Activated naive CD8-positive, alpha-beta T cell (primary cell): ENCODE data around the gene DNASE1L2.

Experiments used
- H3K27ac Mint-ChIP-seq: one replicate; pipeline ENCODE4 v1.8.0; 2021; ENCODE audit warnings: mixed read lengths
- H3K27me3 Mint-ChIP-seq: one replicate; pipeline ENCODE4 v1.8.0; 2021; ENCODE audit warnings: mixed read lengths
- H3K36me3 Mint-ChIP-seq: one replicate; pipeline ENCODE4 v1.8.0; 2021; ENCODE audit warnings: mixed read lengths
- H3K4me1 Mint-ChIP-seq: one replicate; pipeline ENCODE4 v1.8.0; 2021; ENCODE audit warnings: low read depth, mixed read lengths
- H3K4me3 Mint-ChIP-seq: one replicate; pipeline ENCODE4 v1.8.0; 2021; ENCODE audit warnings: mild to moderate bottlenecking, mixed read lengths
- H3K9me3 Mint-ChIP-seq: one replicate; pipeline ENCODE4 v1.8.0; 2021; ENCODE audit warnings: low read depth, mixed read lengths

Gene DNASE1L2

DNA sequence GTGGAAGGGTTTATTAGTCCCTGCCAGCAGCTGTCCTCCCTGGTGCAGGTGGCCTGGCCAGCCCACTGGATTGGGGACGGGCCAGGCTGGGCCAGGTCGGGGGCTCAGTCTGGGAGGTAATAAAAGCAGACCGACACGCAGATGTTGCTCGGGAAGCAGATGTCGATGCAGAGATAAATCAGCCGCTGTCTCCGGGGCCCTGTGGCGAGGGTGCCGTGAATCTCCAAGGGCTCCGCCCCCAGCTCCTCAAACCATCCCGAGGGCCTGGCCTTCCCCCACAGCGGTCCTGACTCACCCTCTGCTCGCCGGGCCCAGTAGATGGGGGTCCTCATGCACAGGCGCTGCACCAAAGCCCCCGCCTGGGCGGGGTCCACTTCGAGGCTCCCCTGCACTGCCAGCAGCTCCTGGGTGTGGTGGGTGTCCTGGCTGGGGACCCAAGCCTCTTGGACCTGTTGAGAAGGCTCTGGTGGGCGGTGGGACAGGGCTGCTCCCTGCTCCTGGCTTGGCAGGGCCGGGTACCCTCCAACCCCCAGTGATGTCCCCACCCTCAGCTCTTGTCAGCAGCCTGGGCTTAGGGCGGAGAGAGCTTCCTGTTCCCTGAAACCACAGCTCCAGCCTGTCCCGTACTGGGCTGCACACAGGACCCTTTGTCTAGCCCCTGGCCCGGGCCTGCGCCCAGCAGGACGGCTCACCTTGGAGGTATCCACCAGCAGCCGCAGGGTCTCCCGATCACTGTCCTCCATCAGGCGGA, 26.8 kb upstream of the DNASE1L2 start:
- Mint-ChIP-seq H3K36me3 (peaks cover 9% of the 10 kb centered on the region), H3K27me3 (no peaks in the 10 kb centered on the region), H3K9me3 (no peaks in the 10 kb centered on the region), H3K27ac (no peak overlapping the region), H3K4me3 (no peak overlapping the region), H3K4me1 (peaks cover 26% of the 10 kb centered on the region)

DNA sequence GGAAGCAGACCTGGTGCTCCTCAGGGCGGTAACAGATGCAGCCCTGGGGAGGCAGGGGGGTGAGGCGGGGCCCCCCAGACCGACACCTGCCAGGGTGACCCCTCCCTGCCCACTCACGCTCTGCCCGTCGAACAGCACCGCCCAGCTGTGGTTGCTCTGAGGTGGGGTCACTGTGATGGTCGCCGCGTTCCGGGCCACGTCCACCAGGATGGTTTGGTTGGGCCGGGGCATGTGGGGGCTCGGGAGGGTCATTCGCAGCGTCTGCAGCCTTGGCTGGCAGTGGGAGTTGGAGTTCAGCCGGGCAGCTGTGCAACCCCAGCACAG, 26.3 kb upstream of the DNASE1L2 start:
- Mint-ChIP-seq H3K4me1 (peaks cover 22% of the 10 kb centered on the region), H3K36me3 (peaks cover 9% of the 10 kb centered on the region), H3K9me3 (no peaks in the 10 kb centered on the region), H3K27me3 (no peaks in the 10 kb centered on the region), H3K4me3 (no peak overlapping the region), H3K27ac (no peak overlapping the region)

GRCh38 chr16:2210386-2211365, 25.6 kb upstream of the DNASE1L2 start, which contains the start of gene BRICD5:
Gene BRICD5 (minus strand): TSS chr16:2210863. CDS start chr16:2210833, 30 bp downstream.
- Mint-ChIP-seq H3K36me3 (peaks cover 9% of the 10 kb centered on the region), H3K4me3 (no peak within 1 kb of the TSS), H3K9me3 (no peaks in the 10 kb centered on the region), H3K27me3 (no peaks in the 10 kb centered on the region), H3K4me1 (peaks cover 22% of the 10 kb centered on the region), H3K27ac (no peak within 1 kb of the TSS)

DNA sequence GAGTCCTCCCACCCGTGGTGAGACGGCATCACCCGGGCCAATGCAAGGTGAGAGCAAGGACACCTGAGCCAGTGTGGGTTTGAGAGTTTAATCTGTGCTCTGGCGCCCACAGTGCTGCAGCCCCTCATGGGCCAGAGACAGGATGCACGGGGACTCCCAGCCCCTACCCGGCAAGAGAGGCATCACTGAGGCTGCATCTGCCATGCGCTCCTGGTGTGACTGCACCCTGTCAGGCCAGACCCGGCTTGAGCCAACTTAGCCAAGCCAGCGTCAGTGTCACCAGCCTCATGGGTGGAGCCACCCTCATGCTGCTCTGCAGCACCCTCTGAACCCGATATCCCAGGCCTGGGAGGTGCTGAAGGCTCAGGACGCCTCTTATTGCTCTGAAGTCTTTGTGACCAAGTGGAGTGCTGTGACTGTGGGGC, 24.3 kb upstream of the DNASE1L2 start:
- H3K36me3 Mint-ChIP-seq = peaks cover 7% of the 10 kb centered on the region
- peak overlapping the region; percentile 58 for H3K4me3 Mint-ChIP-seq
- H3K4me1 Mint-ChIP-seq = peaks cover 20% of the 10 kb centered on the region
- H3K27me3 Mint-ChIP-seq = no peaks in the 10 kb centered on the region
- H3K27ac Mint-ChIP-seq = no peak overlapping the region
- H3K9me3 Mint-ChIP-seq = no peaks in the 10 kb centered on the region

GRCh38 chr16:2212362-2213324, 23.6 kb upstream of the DNASE1L2 start:
- Mint-ChIP-seq H3K36me3 (peaks cover 5% of the 10 kb centered on the region), H3K4me3 (peak overlapping the region; percentile 91), H3K27ac (peak overlapping the region; percentile 41), H3K9me3 (no peaks in the 10 kb centered on the region), H3K4me1 (peaks cover 16% of the 10 kb centered on the region), H3K27me3 (no peaks in the 10 kb centered on the region)

GRCh38 chr16:2213817-2214718, 22.2 kb upstream of the DNASE1L2 start:
- Mint-ChIP-seq H3K27ac (peak overlapping the region; percentile 46), H3K27me3 (no peaks in the 10 kb centered on the region), H3K4me3 (peak overlapping the region; percentile 91), H3K9me3 (no peaks in the 10 kb centered on the region), H3K4me1 (peaks cover 15% of the 10 kb centered on the region), H3K36me3 (peaks cover 5% of the 10 kb centered on the region)

DNA sequence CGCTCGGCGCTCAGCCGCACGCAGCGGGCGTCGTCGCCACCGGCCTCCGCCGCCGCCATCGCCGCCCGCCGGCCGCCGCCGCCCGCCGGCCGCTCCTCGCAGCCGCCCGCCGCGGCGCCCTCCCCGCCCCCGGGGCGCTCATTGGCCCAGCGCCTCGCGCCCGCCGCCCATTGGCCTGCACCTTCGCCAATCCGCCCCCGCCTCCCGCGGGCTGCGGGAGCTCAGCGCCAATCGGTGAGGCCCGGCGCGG, 21.6 kb upstream of the DNASE1L2 start, which contains the start of gene PGP:
Gene PGP (minus strand): TSS at position 122 of the 250 bp plus-strand sequence. CDS start 63 bp downstream, at position 59.
- Mint-ChIP-seq H3K27ac (peak within 1 kb of the TSS; percentile 91), H3K9me3 (no peaks in the 10 kb centered on the region), H3K4me3 (peak within 1 kb of the TSS; percentile 91), H3K27me3 (no peaks in the 10 kb centered on the region), H3K36me3 (peaks cover 5% of the 10 kb centered on the region), H3K4me1 (peaks cover 15% of the 10 kb centered on the region)

- Mint-ChIP-seq H3K27me3 (no peaks in the 10 kb centered on the region), H3K36me3 (peaks cover 5% of the 10 kb centered on the region), H3K27ac (no peak overlapping the region), H3K9me3 (no peaks in the 10 kb centered on the region), H3K4me3 (peak overlapping the region; percentile 90), H3K4me1 (peaks cover 15% of the 10 kb centered on the region)
These were observed 19.9 kb upstream of the DNASE1L2 start for GRCh38 chr16:2216330-2216729.

- H3K9me3 Mint-ChIP-seq = no peaks in the 10 kb centered on the region
- peaks cover 12% of the 10 kb centered on the region for H3K4me1 Mint-ChIP-seq
- H3K27me3 Mint-ChIP-seq = no peaks in the 10 kb centered on the region
- H3K36me3 Mint-ChIP-seq = no peaks in the 10 kb centered on the region
- peak within 1 kb of the TSS; percentile 54 for H3K27ac Mint-ChIP-seq
- peak within 1 kb of the TSS; percentile 87 for H3K4me3 Mint-ChIP-seq
These were observed 12.9 kb upstream of the DNASE1L2 start, which contains the start of gene E4F1 for GRCh38 chr16:2223221-2223941. Gene E4F1 (plus strand): TSS chr16:2223591. CDS start chr16:2223614, 23 bp downstream.

DNA sequence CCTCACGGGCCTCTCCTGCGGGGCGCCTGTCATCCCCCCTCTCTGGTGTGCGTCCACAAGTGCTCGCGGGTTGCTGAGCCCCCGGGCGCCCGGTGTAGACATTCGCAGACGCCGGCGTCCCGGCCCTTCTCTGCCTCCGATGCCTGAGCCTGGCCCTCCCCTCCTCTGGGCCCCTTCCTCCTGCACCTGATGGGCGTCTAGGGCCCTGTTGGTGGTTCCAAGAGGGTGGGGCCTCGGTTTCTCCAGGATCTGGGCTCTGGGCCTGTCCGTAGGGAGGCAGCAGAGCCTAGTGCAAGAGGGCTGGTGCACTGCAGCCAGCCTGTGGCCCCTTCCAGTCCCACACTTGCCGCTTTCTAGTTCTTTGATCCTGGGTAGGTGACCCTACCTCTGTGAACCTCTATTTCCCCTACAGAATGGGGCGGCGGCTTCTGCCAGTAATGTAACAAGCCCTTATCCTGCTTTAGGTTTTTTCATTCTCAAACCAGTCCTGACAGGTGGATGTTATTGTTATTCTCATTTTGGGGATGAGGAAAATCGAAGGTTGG, 12.2 kb upstream of the DNASE1L2 start:
- H3K9me3 Mint-ChIP-seq = no peaks in the 10 kb centered on the region
- no peaks in the 10 kb centered on the region for H3K27me3 Mint-ChIP-seq
- no peaks in the 10 kb centered on the region for H3K36me3 Mint-ChIP-seq
- H3K4me1 Mint-ChIP-seq = peaks cover 12% of the 10 kb centered on the region
- peak overlapping the region; percentile 10 for H3K27ac Mint-ChIP-seq
- H3K4me3 Mint-ChIP-seq = peak overlapping the region; percentile 87

DNA sequence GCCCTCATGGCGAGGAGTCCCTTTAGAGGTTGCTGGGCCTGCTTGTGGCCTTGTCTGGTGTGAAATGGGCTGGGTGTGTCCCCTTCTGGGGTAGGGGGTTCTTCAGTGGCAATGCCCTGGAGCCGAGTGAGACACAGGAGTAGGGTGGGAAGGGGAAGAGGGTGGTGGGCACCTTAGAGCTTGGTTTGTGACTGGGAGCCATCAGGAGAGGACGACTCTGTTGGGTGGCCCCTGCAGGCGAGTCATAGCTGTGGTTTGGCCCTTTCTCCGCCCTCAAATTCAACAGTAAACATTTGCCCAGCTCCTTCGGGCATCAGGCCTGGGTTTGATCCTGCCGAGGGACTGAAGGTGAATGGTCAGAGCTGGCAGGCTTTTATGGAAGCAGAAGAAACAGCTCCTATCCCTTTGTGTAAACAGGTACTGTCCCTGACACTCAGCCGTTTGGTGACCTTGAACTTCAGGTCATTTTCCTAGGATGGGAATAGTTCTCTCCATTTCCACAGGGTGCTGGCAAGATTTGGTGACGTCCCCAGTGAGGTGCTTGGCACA, 9.9 kb upstream of the DNASE1L2 start:
- H3K36me3 Mint-ChIP-seq = no peaks in the 10 kb centered on the region
- peak overlapping the region; percentile 40 for H3K4me3 Mint-ChIP-seq
- H3K4me1 Mint-ChIP-seq = peaks cover 12% of the 10 kb centered on the region
- no peak overlapping the region for H3K27ac Mint-ChIP-seq
- no peaks in the 10 kb centered on the region for H3K27me3 Mint-ChIP-seq
- H3K9me3 Mint-ChIP-seq = no peaks in the 10 kb centered on the region

DNA sequence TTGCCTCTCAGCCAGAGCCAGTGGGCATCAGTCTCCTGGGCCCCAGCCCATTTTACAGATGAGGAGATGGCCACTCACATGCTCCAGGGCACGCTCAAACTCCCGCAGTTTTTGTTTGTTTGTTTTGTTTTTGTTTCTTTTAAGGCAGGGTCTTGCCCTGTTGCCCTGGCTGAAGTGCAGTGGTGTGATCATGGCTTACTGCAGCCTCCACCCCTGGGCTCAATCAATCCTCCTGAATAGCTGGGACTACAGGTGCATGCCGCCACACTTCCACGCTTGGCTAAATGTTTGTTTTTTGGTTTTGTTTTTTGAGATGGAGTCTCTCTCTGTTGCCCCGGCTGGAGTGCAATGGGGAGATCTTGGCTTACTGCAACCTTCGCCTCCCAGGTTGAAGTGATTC, 9.3 kb upstream of the DNASE1L2 start:
- Mint-ChIP-seq H3K4me3 (no peak overlapping the region), H3K9me3 (no peaks in the 10 kb centered on the region), H3K27ac (no peak overlapping the region), H3K4me1 (peaks cover 12% of the 10 kb centered on the region), H3K27me3 (no peaks in the 10 kb centered on the region), H3K36me3 (no peaks in the 10 kb centered on the region)
